ENCODE measurements around the gene HIRA.

GRCh38 chr22:19396934-19397733 is 34.4 kb downstream of the HIRA start:
- TF ChIP-seq EZH2 (IDR thresholded peaks at IDR 0.05; ENCODE audit: insufficient read depth, poor library complexity, severe bottlenecking) (no peak), EZH2phosphoT487 (IDR thresholded peaks at IDR 0.05; ENCODE audit: insufficient read depth, low read depth) (no peak)
